ENCODE results near the gene MSRB3. TPM values are rescaled to one million over a fixed set of nuclear protein-coding genes. Genes with fewer than 3 reads are reported as not detected.

Gene MSRB3
- polyA plus RNA-seq, 1 of the 3 experiments (the other 2 are of a cell fraction) = 24.3 TPM

DNA sequence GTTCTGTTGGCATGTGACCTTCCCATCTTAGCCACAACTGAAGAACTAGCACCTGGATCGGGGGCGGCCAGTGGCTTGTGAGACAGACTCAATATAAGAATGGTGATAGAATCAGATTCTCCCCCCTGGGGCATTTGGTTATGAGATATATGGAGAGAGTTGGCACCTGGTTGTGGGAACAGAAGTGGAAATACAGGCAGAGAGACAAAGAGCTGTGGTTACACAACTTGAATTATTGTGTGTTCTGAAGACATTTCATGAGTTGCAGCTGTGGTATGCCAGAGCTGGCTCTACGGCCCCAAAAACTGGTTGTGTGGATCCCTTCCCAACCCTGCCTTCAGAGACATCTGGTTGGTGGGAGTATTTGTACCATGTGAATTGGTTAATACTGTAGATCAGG is 2.9 kb upstream of the MSRB3 start:
- ChIA-PET POLR2A (no interaction called here), CTCF (no interaction called here)
- no peaks in the 10 kb centered on the region for H3F3A ChIP-seq (replicated peaks; ENCODE audit: insufficient read depth)
- DNase-seq = no peak
- no peaks in the 10 kb centered on the region; the same call in 1 of the 2 replicates for H3K27me3 ChIP-seq (ENCODE audit: insufficient read depth)
- TF ChIP-seq, protein P1, sequence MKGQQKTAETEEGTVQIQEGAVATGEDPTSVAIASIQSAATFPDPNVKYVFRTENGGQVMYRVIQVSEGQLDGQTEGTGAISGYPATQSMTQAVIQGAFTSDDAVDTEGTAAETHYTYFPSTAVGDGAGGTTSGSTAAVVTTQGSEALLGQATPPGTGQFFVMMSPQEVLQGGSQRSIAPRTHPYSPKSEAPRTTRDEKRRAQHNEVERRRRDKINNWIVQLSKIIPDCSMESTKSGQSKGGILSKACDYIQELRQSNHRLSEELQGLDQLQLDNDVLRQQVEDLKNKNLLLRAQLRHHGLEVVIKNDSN (IDR thresholded peaks at IDR 0.05; ENCODE audit: borderline replicate concordance, low read depth) = no peak
- no peak for TF ChIP-seq MXI1 (IDR thresholded peaks at IDR 0.05; ENCODE audit: low read depth, low read length)
- no peak for TF ChIP-seq GATA2 (CRISPR knock-in tag; IDR thresholded peaks at IDR 0.05)
- TF ChIP-seq ELF1 (IDR thresholded peaks at IDR 0.05) = no peak
- TF ChIP-seq RXRA (IDR thresholded peaks at IDR 0.05; ENCODE audit: borderline replicate concordance, low read depth) = no peak
- TF ChIP-seq, protein P2, sequence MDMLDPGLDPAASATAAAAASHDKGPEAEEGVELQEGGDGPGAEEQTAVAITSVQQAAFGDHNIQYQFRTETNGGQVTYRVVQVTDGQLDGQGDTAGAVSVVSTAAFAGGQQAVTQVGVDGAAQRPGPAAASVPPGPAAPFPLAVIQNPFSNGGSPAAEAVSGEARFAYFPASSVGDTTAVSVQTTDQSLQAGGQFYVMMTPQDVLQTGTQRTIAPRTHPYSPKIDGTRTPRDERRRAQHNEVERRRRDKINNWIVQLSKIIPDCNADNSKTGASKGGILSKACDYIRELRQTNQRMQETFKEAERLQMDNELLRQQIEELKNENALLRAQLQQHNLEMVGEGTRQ (IDR thresholded peaks at IDR 0.05; ENCODE audit: borderline replicate concordance, low read depth, low read length) = no peak
- TF ChIP-seq YY1 (IDR thresholded peaks at IDR 0.05; ENCODE audit: low read depth) = no peak
- TF ChIP-seq TAF1 (IDR thresholded peaks at IDR 0.05; ENCODE audit: borderline replicate concordance, low read depth, low read length) = no peak
- TF ChIP-seq, protein P3, sequence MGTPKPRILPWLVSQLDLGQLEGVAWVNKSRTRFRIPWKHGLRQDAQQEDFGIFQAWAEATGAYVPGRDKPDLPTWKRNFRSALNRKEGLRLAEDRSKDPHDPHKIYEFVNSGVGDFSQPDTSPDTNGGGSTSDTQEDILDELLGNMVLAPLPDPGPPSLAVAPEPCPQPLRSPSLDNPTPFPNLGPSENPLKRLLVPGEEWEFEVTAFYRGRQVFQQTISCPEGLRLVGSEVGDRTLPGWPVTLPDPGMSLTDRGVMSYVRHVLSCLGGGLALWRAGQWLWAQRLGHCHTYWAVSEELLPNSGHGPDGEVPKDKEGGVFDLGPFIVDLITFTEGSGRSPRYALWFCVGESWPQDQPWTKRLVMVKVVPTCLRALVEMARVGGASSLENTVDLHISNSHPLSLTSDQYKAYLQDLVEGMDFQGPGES (IDR thresholded peaks at IDR 0.05; ENCODE audit: low read depth, low read length) = no peak
- no peak for TF ChIP-seq SIN3A (IDR thresholded peaks at IDR 0.05; ENCODE audit: borderline replicate concordance, low read depth, low read length)
- TF ChIP-seq CHD2 (IDR thresholded peaks at IDR 0.05; ENCODE audit: low read length, partially characterized antibody) = no peak
- TF ChIP-seq TEAD4 (IDR thresholded peaks at IDR 0.05; ENCODE audit: borderline replicate concordance, insufficient read depth) = no peak
- TF ChIP-seq FOXJ3 (CRISPR knock-in tag; IDR thresholded peaks at IDR 0.05) = no peak
- no peak for TF ChIP-seq MEF2A (IDR thresholded peaks at IDR 0.05; ENCODE audit: borderline replicate concordance, low read depth)
- 27% methylated on average over 3 of the region's 3 CpGs for WGBS (ENCODE audit: low lambda C conversion rate)
- no peak overlapping the region for H3K4me3 ChIP-seq (ENCODE audit: low read depth in 2 of 2, low read length in 1 of 2)
- peaks cover 3 to 12% of the 10 kb centered on the region in 2 experiments; a peak in 2 of 4 replicates for H3K4me1 ChIP-seq (ENCODE audit: control insufficient read depth in 1 of 2, insufficient read depth in 2 of 2, low read depth in 1 of 2, low read length in 1 of 2)
- H3K4me2 ChIP-seq = no peak overlapping the region
- no peaks in the 10 kb centered on the region for H3K9me3 ChIP-seq
- H3K79me2 ChIP-seq (ENCODE audit: insufficient read depth) = peaks cover 14% of the 10 kb centered on the region
- H2AFZ ChIP-seq (ENCODE audit: low read depth) = no peak overlapping the region
- H3K9ac ChIP-seq = no peak overlapping the region
- H4K20me1 ChIP-seq (ENCODE audit: insufficient read depth) = no peaks in the 10 kb centered on the region; the same call in 1 of the 2 replicates
- H3K9me2 ChIP-seq = no peaks in the 10 kb centered on the region
- H3K36me3 ChIP-seq (replicated peaks in 1 of 2; ENCODE audit: control insufficient read depth in 1 of 2, insufficient read depth in 2 of 2, low read length in 1 of 2) = no peaks in the 10 kb centered on the region
- H3K27ac ChIP-seq (ENCODE audit: low read depth in 2 of 2, low read length in 1 of 2) = no peak overlapping the region

DNA sequence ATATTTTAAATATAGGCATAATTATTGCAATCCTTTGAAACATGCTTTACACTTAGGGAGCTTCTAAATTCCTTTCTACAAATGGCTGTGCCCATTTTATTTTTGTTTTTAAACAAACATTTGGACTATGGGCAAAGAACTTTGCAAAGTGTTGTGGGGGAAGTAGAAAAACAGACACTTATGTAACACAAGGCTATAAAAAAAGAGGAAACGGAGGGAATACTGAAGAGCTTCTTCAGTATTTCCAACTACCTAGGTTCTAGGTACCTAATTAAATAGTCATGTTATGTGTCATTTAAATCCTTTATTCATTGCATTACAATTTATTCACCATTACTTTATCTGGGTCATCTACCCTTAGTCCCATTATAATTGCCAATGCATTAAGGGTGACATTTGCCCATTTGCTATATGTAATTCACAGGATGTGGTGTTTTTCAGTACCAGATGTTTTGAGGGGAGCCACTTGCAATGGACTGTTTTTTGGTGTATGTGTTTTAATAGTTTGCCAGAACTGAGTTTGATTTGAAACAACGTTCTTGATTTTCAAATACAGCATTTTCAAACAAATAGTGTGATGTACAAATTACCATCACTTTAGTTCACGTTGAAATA is 1.5 kb upstream of the MSRB3 start:
- WGBS (ENCODE audit: low lambda C conversion rate) = 59% methylated on average over 3 of the region's 3 CpGs
- H2AFZ ChIP-seq (ENCODE audit: low read depth) = no peak overlapping the region
- TF ChIP-seq NFIC (IDR thresholded peaks at IDR 0.05; ENCODE audit: borderline replicate concordance) (no peak), FOXM1 (IDR thresholded peaks at IDR 0.05; ENCODE audit: low read depth) (no peak), SMC3 (IDR thresholded peaks at IDR 0.05; ENCODE audit: low read depth, low read length) (no peak), POLR2AphosphoS5 (IDR thresholded peaks at IDR 0.05; ENCODE audit: low read depth, low read length) (no peak), TEAD4 (IDR thresholded peaks at IDR 0.05; ENCODE audit: borderline replicate concordance, insufficient read depth) (no peak), ELF1 (IDR thresholded peaks at IDR 0.05) (no peak), CHD2 (IDR thresholded peaks at IDR 0.05; ENCODE audit: low read length, partially characterized antibody) (no peak), RFX5 (IDR thresholded peaks at IDR 0.05; ENCODE audit: low read length) (no peak)
- TF ChIP-seq, protein P2 (IDR thresholded peaks at IDR 0.05; ENCODE audit: borderline replicate concordance, low read depth, low read length) = no peak
- TF ChIP-seq, protein P4, sequence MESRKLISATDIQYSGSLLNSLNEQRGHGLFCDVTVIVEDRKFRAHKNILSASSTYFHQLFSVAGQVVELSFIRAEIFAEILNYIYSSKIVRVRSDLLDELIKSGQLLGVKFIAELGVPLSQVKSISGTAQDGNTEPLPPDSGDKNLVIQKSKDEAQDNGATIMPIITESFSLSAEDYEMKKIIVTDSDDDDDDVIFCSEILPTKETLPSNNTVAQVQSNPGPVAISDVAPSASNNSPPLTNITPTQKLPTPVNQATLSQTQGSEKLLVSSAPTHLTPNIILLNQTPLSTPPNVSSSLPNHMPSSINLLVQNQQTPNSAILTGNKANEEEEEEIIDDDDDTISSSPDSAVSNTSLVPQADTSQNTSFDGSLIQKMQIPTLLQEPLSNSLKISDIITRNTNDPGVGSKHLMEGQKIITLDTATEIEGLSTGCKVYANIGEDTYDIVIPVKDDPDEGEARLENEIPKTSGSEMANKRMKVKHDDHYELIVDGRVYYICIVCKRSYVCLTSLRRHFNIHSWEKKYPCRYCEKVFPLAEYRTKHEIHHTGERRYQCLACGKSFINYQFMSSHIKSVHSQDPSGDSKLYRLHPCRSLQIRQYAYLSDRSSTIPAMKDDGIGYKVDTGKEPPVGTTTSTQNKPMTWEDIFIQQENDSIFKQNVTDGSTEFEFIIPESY (IDR thresholded peaks at IDR 0.05; ENCODE audit: borderline replicate concordance, low read depth) = no peak
- TF ChIP-seq, protein P3 (IDR thresholded peaks at IDR 0.05; ENCODE audit: low read depth, low read length) = no peak

More for the DNA sequence above, 1.5 kb upstream of the MSRB3 start:
- peaks cover 13% of the 10 kb centered on the region; the same call in 1 of the 2 replicates for H4K20me1 ChIP-seq (ENCODE audit: insufficient read depth)
- POLR2A ChIA-PET = no interaction called here
- H3K27ac ChIP-seq (ENCODE audit: low read depth in 2 of 2, low read length in 1 of 2) = no peak overlapping the region
- no peaks in the 10 kb centered on the region for H3K9me3 ChIP-seq
- peaks cover 3 to 12% of the 10 kb centered on the region in 2 experiments; a peak in 2 of 4 replicates for H3K4me1 ChIP-seq (ENCODE audit: control insufficient read depth in 1 of 2, insufficient read depth in 2 of 2, low read depth in 1 of 2, low read length in 1 of 2)
- peaks cover 28% of the 10 kb centered on the region for H3K79me2 ChIP-seq (ENCODE audit: insufficient read depth)
- H3K4me2 ChIP-seq = no peak overlapping the region
- H3K9me2 ChIP-seq = no peaks in the 10 kb centered on the region
- no peak overlapping the region for H3K9ac ChIP-seq
- no peaks in the 10 kb centered on the region for H3F3A ChIP-seq (replicated peaks; ENCODE audit: insufficient read depth)
- CTCF ChIA-PET = no interaction called here
- no peak overlapping the region for H3K4me3 ChIP-seq (ENCODE audit: low read depth in 2 of 2, low read length in 1 of 2)
- DNase-seq = no peak
- H3K27me3 ChIP-seq (ENCODE audit: insufficient read depth) = no peaks in the 10 kb centered on the region; the same call in 1 of the 2 replicates
- H3K36me3 ChIP-seq (replicated peaks in 1 of 2; ENCODE audit: control insufficient read depth in 1 of 2, insufficient read depth in 2 of 2, low read length in 1 of 2) = no peaks in the 10 kb centered on the region
